ENCODE results near the gene HIVEP2. TPM values are rescaled to one million over a fixed set of nuclear protein-coding genes. Genes with fewer than 3 reads are reported as not detected.

The HIVEP2 gene
- total and polyA plus RNA-seq, 2 of the 4 experiments (the other 2 are of a cell fraction): 4.3 to 11.3 TPM

DNA sequence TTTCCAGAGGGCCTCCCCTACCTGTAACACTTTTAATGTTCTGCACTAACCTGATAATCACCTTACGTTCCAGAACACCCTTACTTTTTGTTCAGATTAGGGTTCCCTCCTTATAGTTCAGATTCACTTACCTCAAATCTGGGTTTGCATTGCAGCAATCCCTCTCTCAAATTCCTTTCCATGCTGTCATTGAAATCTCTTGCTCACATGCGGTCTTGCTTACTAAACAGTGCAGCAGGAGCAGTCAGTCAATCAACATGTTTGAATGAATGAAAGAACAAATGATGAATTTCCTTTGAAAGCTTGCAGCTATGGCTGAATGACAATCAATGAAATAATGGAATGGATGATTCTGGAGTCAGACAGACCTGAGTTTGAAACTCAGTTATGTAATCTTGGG lies 200.1 kb downstream of the HIVEP2 start:
- H2AFZ ChIP-seq (replicated peaks; ENCODE audit: low read length, poor library complexity): no peak overlapping the region
- H2BK120ac ChIP-seq (ENCODE audit: low read depth, low read length): no peak overlapping the region
- H3K9me3 ChIP-seq (ENCODE audit: control insufficient read depth, insufficient read depth, low read length): no peaks in the 10 kb centered on the region
- H4K5ac ChIP-seq (ENCODE audit: low read depth, low read length): no peak overlapping the region
- peak; percentile 46; the same call in 1 of the 2 replicates for ATAC-seq (ENCODE audit: low read depth)
- H4K91ac ChIP-seq (ENCODE audit: insufficient read depth, low read depth, low read length): no peak overlapping the region
- ChIA-PET POLR2A (ENCODE audit: unreplicated experiment) (no interaction called here), CTCF (no interaction called here)
- no peak overlapping the region for H2AK5ac ChIP-seq (ENCODE audit: low read depth, low read length)
- H3K4me1 ChIP-seq (ENCODE audit: control insufficient read depth, insufficient read depth, low read length): no peaks in the 10 kb centered on the region
- no peak overlapping the region for H2BK5ac ChIP-seq (ENCODE audit: low read depth, low read length, poor library complexity, severe bottlenecking)
- H3K27ac ChIP-seq (ENCODE audit: insufficient read depth, low read length): no peak overlapping the region
- no peak overlapping the region for H3K4ac ChIP-seq (ENCODE audit: low read depth, low read length)
- no peaks in the 10 kb centered on the region for H3K79me1 ChIP-seq (ENCODE audit: low read depth in 1 of 2, low read length in 2 of 2)
- no peak overlapping the region for H3K9ac ChIP-seq (ENCODE audit: low read depth, low read length)
- intact Hi-C loops (cut with micrococcal nuclease) (loop anchor here (5.0 kb wide), 1 partner anchor 202 kb away; the partner anchor contains the start of gene HIVEP2), dilution Hi-C loops (cut with HindIII; ENCODE audit: low sequenced_read_pairs, unreplicated experiment) (no loop called here), in situ Hi-C loops (cut with MboI; ENCODE audit: low sequenced_read_pairs) (no loop called here)
- peak; percentile 54 for DNase-seq
- no peak overlapping the region for H3K4me2 ChIP-seq (ENCODE audit: low read depth, low read length)
- no peaks in the 10 kb centered on the region for H3K36me3 ChIP-seq (ENCODE audit: control insufficient read depth, insufficient read depth, low read length)
- no peak overlapping the region for H2AK9ac ChIP-seq (replicated peaks; ENCODE audit: low read depth, low read length, poor library complexity)
- H3K56ac ChIP-seq (ENCODE audit: extremely low read depth, insufficient read depth, low read length): no peak overlapping the region
- TF ChIP-seq RCOR1 (IDR thresholded peaks at IDR 0.05; ENCODE audit: insufficient replicate concordance, low read length) (no peak), POLR2A (IDR thresholded peaks at IDR 0.05; ENCODE audit: low read depth, low read length) (no peak), CEBPB (IDR thresholded peaks at IDR 0.05; ENCODE audit: low read depth, low read length) (peak; percentile 64)
- no peak overlapping the region for H3K14ac ChIP-seq (replicated peaks; ENCODE audit: low read depth, low read length)
- H3K9me1 ChIP-seq (ENCODE audit: insufficient read depth, low read length): no peaks in the 10 kb centered on the region
- WGBS, 2 experiments (ENCODE audit: extremely low coverage in 2 of 2, insufficient read length in 1 of 2): 100% methylated on average over 1 of the region's 2 CpGs; no CpG with 5 or more reads in 1 of the 2 experiments
- H3K23ac ChIP-seq (ENCODE audit: low read depth, low read length): no peak overlapping the region
- no peak overlapping the region for H2BK15ac ChIP-seq (ENCODE audit: low read depth, low read length)
- H3K18ac ChIP-seq (ENCODE audit: low read depth, low read length): no peak overlapping the region
- no peak overlapping the region for H3K4me3 ChIP-seq (ENCODE audit: insufficient read depth, low read depth, low read length)
- BruUV-seq (replicated peaks): no TSS peak
- H4K20me1 ChIP-seq (ENCODE audit: insufficient read depth, low read length): no peaks in the 10 kb centered on the region
- H2BK20ac ChIP-seq (ENCODE audit: low read depth, low read length): no peak overlapping the region
- H4K8ac ChIP-seq (ENCODE audit: low read depth in 2 of 2, low read length in 2 of 2): no peak overlapping the region
- H3K27me3 ChIP-seq (ENCODE audit: control insufficient read depth, insufficient read depth, low read length): no peaks in the 10 kb centered on the region
